ENCODE data around the gene FAAH.

Gene FAAH

GRCh38 chr1:46451948-46452930, 58.1 kb downstream of the FAAH start:
- DNase-seq = no peak

- no peak for DNase-seq
Measured at GRCh38 chr1:46452931-46453325, 58.8 kb downstream of the FAAH start.

GRCh38 chr1:46453449-46453848, 59.3 kb downstream of the FAAH start:
- DNase-seq = no peak

- DNase-seq = peak; percentile 74
Measured at GRCh38 chr1:46455951-46456350, 61.8 kb downstream of the FAAH start.

DNA sequence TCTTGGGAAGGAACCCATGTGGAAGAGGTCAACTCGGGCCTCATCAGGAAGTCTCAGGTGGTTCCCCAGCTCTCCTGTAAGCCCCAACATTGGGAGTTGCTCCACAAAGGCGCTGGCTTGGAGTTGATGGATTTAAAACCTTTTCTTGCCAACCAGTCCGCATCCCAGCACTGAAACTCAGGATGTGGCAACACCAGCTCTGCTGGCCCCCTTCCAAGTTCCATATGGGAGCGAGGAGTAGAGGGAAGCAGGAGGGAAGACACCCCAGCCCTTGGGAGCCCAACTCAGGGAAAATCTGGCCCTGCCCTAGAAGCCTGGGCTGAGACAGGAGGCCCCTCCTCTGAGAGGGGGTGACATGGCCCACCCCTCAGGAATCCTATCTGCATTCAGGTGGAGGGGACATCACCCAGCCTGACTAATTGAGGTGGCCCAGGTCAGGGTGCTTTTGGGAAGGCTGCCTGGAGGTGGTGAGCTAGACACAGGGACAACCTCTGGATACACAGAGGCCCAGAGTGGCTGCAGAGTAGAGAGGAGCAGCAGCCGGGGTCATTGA, 62.4 kb downstream of the FAAH start:
- no peak for DNase-seq

- no peak for DNase-seq
Measured at GRCh38 chr1:46457178-46457577, 63.1 kb downstream of the FAAH start.

- DNase-seq = peak; percentile 42
Measured at GRCh38 chr1:46458190-46458589, 64.1 kb downstream of the FAAH start.

DNA sequence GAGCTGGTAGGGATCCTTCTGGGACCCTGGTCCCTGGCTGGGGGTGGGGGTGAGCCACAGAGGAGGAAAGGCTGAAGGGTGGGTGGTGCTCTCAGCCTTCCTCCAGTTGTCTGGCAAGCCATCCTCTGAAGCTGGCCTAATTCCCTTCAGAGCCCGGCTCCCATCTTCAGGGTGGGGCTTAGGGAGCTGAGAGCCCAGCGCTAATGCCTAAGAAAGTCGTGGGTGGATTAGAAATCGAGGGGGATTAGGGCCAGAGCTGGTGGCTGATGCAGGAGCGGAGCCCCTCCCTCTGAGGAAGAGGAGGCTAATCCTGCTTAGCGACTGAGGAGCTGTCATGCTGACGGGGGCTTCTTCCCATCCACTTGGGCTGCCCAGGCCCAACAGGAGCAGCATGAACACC, 64.7 kb downstream of the FAAH start:
- DNase-seq = no peak

DNA sequence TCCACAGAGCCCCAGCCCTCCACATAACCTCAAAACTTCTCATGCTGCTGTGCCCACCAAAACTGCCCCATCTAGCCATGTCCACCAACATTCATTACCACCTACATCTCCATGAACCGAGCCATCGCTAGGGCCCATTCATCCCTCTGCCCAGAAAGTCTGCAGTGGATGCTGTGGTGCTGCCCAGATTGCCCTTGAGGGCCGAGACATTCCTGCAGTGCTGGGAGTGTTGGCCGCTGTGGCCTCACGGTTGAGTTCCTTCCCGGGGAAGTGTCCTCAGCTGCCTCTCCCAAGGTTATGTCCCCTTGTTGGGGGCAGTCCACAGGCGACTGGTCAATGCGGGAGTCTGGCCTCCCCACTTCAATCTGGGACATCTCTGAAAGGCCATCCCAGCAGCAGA, 65.2 kb downstream of the FAAH start:
- no peak for DNase-seq

DNA sequence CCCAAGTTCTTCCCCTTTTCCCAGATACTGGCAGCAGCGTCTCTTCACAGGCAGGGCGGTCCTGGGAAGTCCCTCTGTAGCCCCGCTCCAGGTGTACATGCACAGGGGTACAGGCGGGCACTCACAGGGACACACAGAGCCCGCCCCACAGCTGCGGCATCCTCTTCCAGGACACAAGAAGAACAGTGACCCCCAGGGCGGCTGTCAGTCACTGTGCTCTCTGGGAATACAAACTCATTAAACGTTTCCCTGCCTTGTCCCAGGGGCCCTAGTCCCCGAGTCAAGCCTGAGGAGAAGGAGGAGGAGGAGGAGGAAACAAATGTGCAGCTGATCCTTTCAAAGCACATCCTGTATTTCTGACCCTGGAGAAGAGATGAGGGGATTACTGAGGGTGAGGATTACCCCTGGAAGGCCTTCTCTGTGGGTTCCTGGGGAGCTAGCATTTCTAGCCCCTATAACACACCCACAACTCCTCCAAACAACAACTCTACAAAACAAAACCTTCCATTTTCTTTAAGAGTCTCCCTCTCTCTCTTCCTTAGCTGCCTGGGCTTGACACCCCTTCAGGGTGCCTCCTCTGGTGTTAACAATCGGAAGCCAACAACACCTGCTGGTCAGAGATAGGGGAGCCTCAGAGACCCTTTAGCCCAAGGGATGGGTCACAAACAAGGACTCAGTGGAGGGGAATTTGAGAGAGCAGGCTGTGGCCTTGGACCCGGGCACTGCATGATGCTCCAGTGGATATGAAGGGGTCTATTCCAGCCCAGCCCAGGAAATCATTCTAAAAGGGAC, 67.1 kb downstream of the FAAH start:
- no peak for DNase-seq

GRCh38 chr1:46461809-46462448, 67.8 kb downstream of the FAAH start:
- DNase-seq = no peak

All from NCI-H1436 (cell line).